Tongue (tissue), 1 donor: ENCODE results near the gene BPIFB4. TPM values are rescaled to one million over a fixed set of nuclear protein-coding genes. Genes with fewer than 3 reads are reported as not detected.

ENCODE experiments used
- total RNA-seq: library from RNA; depleted of rRNA; stranded (reverse); fragments of >200 nt; gene quantifications from one replicate; pipeline ENCODE4 v1.2.3, GENCODE V29; 2014

The BPIFB4 gene
- total RNA-seq, 1 donor from 2014 or later: 0.62 TPM

Other genes starting within 250 kb of the BPIFB4 start
- 2.3 TPM for gene EFCAB8, start 220.7 kb upstream of the BPIFB4 start, total RNA-seq
- gene SUN5, start 75.2 kb upstream of the BPIFB4 start, total RNA-seq: not detected
- gene BPIFB2, start 71.9 kb upstream of the BPIFB4 start, total RNA-seq: 54.9 TPM
- gene BPIFB6, start 48.0 kb upstream of the BPIFB4 start, total RNA-seq: not detected
- gene BPIFB3, start 25.7 kb upstream of the BPIFB4 start, total RNA-seq: 11.3 TPM
- not detected for gene BPIFA2, start 88.5 kb downstream of the BPIFB4 start, total RNA-seq
- gene BPIFA3, start 137.7 kb downstream of the BPIFB4 start, total RNA-seq: not detected
- gene BPIFA1, start 156.4 kb downstream of the BPIFB4 start, total RNA-seq: 109 TPM
- 158 TPM for gene BPIFB1, start 203.6 kb downstream of the BPIFB4 start, total RNA-seq